KOPT-K1 (cell line): ENCODE results near the gene TARS3.

Source experiments
- H3K27ac ChIP-seq: fragments of 200-600 bp; sonication (generic); 2 replicates; pipeline ENCODE4 v1.5.1; 2016; ENCODE audit warnings: antibody characterized with exemption, mild to moderate bottlenecking, low read depth, low read length; ENCODE audit not compliant: poor library complexity, severe bottlenecking
- H3K36me3 ChIP-seq: fragments of 200-600 bp; sonication (generic); 2 replicates; pipeline ENCODE4 v1.5.1; 2017; ENCODE audit warnings: antibody characterized with exemption, mild to moderate bottlenecking, low read length, moderate library complexity; ENCODE audit not compliant: insufficient read depth
- H3K9me3 ChIP-seq: fragments of 200-600 bp; sonication (generic); 2 replicates; pipeline ENCODE4 v1.5.1; 2017; ENCODE audit warnings: antibody characterized with exemption, low read length, mild to moderate bottlenecking; ENCODE audit not compliant: insufficient read depth, poor library complexity, severe bottlenecking

The TARS3 gene

GRCh38 chr15:101723171-101723873 is 951 bp downstream of the TARS3 start:
- H3K9me3 ChIP-seq, result peaks cover 6% of the 10 kb centered on the region
- peaks cover 37% of the 10 kb centered on the region for H3K36me3 ChIP-seq
- peak overlapping the region; percentile 64 for H3K27ac ChIP-seq

GRCh38 chr15:101718896-101719295 is 5.4 kb downstream of the TARS3 start:
- H3K36me3 ChIP-seq, result peaks cover 40% of the 10 kb centered on the region

GRCh38 chr15:101712078-101712477 is 12.2 kb downstream of the TARS3 start:
- no peaks in the 10 kb centered on the region for H3K9me3 ChIP-seq
- no peak overlapping the region for H3K27ac ChIP-seq
- H3K36me3 ChIP-seq, result peaks cover 36% of the 10 kb centered on the region

More at GRCh38 chr15:101718896-101719295, 5.4 kb downstream of the TARS3 start:
- H3K27ac ChIP-seq, result no peak overlapping the region
- no peaks in the 10 kb centered on the region for H3K9me3 ChIP-seq

- H3K36me3 ChIP-seq, result peaks cover 38% of the 10 kb centered on the region
- H3K9me3 ChIP-seq, result no peaks in the 10 kb centered on the region
- no peak overlapping the region for H3K27ac ChIP-seq
Measured at GRCh38 chr15:101710806-101711205, 13.5 kb downstream of the TARS3 start.

GRCh38 chr15:101709466-101709865 is 14.8 kb downstream of the TARS3 start:
- no peak overlapping the region for H3K27ac ChIP-seq
- no peaks in the 10 kb centered on the region for H3K9me3 ChIP-seq
- H3K36me3 ChIP-seq, result peaks cover 38% of the 10 kb centered on the region

- H3K27ac ChIP-seq, result no peak overlapping the region
- no peaks in the 10 kb centered on the region for H3K9me3 ChIP-seq
- peaks cover 33% of the 10 kb centered on the region for H3K36me3 ChIP-seq
Measured at GRCh38 chr15:101707983-101708382, 16.3 kb downstream of the TARS3 start.

- no peak overlapping the region for H3K27ac ChIP-seq
- H3K9me3 ChIP-seq, result no peaks in the 10 kb centered on the region
- peaks cover 44% of the 10 kb centered on the region for H3K36me3 ChIP-seq
Measured at GRCh38 chr15:101702077-101702476, 22.2 kb downstream of the TARS3 start.

- H3K36me3 ChIP-seq, result peaks cover 42% of the 10 kb centered on the region
- no peak overlapping the region for H3K27ac ChIP-seq
- no peaks in the 10 kb centered on the region for H3K9me3 ChIP-seq
Measured at GRCh38 chr15:101698314-101698713, 26.0 kb downstream of the TARS3 start.

GRCh38 chr15:101697488-101697887 is 26.8 kb downstream of the TARS3 start:
- Histone ChIP-seq H3K9me3 (no peaks in the 10 kb centered on the region), H3K27ac (peak overlapping the region; percentile 42), H3K36me3 (peaks cover 38% of the 10 kb centered on the region)

- H3K36me3 ChIP-seq, result peaks cover 35% of the 10 kb centered on the region
- peak overlapping the region; percentile 42 for H3K27ac ChIP-seq
- H3K9me3 ChIP-seq, result no peaks in the 10 kb centered on the region
Measured at GRCh38 chr15:101696829-101697228, 27.4 kb downstream of the TARS3 start.

GRCh38 chr15:101694261-101694660 is 30.0 kb downstream of the TARS3 start:
- Histone ChIP-seq H3K27ac (no peak overlapping the region), H3K9me3 (no peaks in the 10 kb centered on the region), H3K36me3 (peaks cover 13% of the 10 kb centered on the region; the same call in 1 of the 2 replicates)

GRCh38 chr15:101692801-101693598 is 31.3 kb downstream of the TARS3 start:
- Histone ChIP-seq H3K36me3 (peaks cover 4% of the 10 kb centered on the region; the same call in 1 of the 2 replicates), H3K9me3 (no peaks in the 10 kb centered on the region), H3K27ac (no peak overlapping the region)

- Histone ChIP-seq H3K36me3 (peaks cover 4% of the 10 kb centered on the region; the same call in 1 of the 2 replicates), H3K9me3 (no peaks in the 10 kb centered on the region), H3K27ac (no peak overlapping the region)
Measured at GRCh38 chr15:101689901-101690300, 34.4 kb downstream of the TARS3 start.

GRCh38 chr15:101686718-101687117 is 37.6 kb downstream of the TARS3 start:
- Histone ChIP-seq H3K27ac (no peak overlapping the region), H3K9me3 (no peaks in the 10 kb centered on the region), H3K36me3 (peaks cover 21% of the 10 kb centered on the region)

- Histone ChIP-seq H3K9me3 (no peaks in the 10 kb centered on the region), H3K36me3 (peaks cover 21% of the 10 kb centered on the region), H3K27ac (no peak overlapping the region)
Measured at GRCh38 chr15:101684877-101685276, 39.4 kb downstream of the TARS3 start.
